ENCODE measurements around the gene ZNF160.

GRCh38 chr19:53132141-53132991 lies 29.1 kb upstream of the ZNF160 start, which contains the start of gene ZNF415:
- TF ChIP-seq CTCF (IDR thresholded peaks at IDR 0.05) (no peak), EZH2phosphoT487 (IDR thresholded peaks at IDR 0.05) (no peak), EZH2 (IDR thresholded peaks at IDR 0.05) (no peak)

All from neural progenitor cell (in vitro differentiated cells).